Measurements from ENCODE around the gene S100A4. TPM values are rescaled to one million over a fixed set of nuclear protein-coding genes. Genes with fewer than 3 reads are reported as not detected.

The S100A4 gene
- 462 and 473 TPM in 2 replicates for total RNA-seq

GRCh38 chr1:153545067-153546055 lies at the start of gene S100A4:
Gene S100A4, minus strand, starts transcription at chr1:153545806. Its CDS starts 1,012 bp downstream, at chr1:153544794.

GRCh38 chr1:153565529-153566374 lies 20.1 kb upstream of the S100A4 start, which contains the start of gene S100A2:
Gene S100A2, minus strand, starts transcription at chr1:153565844. Its CDS starts 1,967 bp downstream, at chr1:153563877.

GRCh38 chr1:153548722-153549688 lies 3.4 kb upstream of the S100A4 start, which contains the start of gene S100A3:
Gene S100A3, minus strand, starts transcription at chr1:153549258. Its CDS starts 773 bp downstream, at chr1:153548485.

GRCh38 chr1:153540394-153541361 lies 4.9 kb downstream of the S100A4 start, which contains the start of gene S100A5:
Gene S100A5, minus strand, starts transcription at chr1:153540934. Its CDS starts 743 bp downstream, at chr1:153540191.

GRCh38 chr1:153535242-153536011 lies 10.2 kb downstream of the S100A4 start, which contains the start of gene S100A6:
Gene S100A6, minus strand, starts transcription at chr1:153535991. Its CDS starts 652 bp downstream, at chr1:153535339.

Other genes starting within 250 kb of the S100A4 start
- not detected in 2 replicates for gene PGLYRP3, start 232.9 kb downstream of the S100A4 start, total RNA-seq
- not detected in 2 replicates for gene PGLYRP4, start 197.0 kb downstream of the S100A4 start, total RNA-seq
- 0.19 TPM in 1 of 2 replicates, not detected in the other for gene S100A9, start 188.0 kb downstream of the S100A4 start, total RNA-seq
- gene S100A12, start 170.2 kb downstream of the S100A4 start, total RNA-seq, result not detected in 2 replicates
- not detected in 2 replicates for gene S100A8, start 154.7 kb downstream of the S100A4 start, total RNA-seq
- gene S100A7A, start 129.3 kb downstream of the S100A4 start, total RNA-seq, result not detected in 2 replicates
- gene S100A7, start 85.2 kb downstream of the S100A4 start, total RNA-seq, result not detected in 2 replicates
- 2,220 and 2,797 TPM in 2 replicates for gene S100A6, start 9.8 kb downstream of the S100A4 start, total RNA-seq
- 0.26 and 0.62 TPM in 2 replicates for gene S100A5, start 4.9 kb downstream of the S100A4 start, total RNA-seq
- 8.1 and 13.3 TPM in 2 replicates for gene S100A3, start 3.5 kb upstream of the S100A4 start, total RNA-seq
- 2.4 and 4.0 TPM in 2 replicates for gene S100A2, start 20.0 kb upstream of the S100A4 start, total RNA-seq
- 250 and 256 TPM in 2 replicates for gene S100A16, start 67.3 kb upstream of the S100A4 start, total RNA-seq
- 0.25 and 0.26 TPM in 2 replicates for gene S100A14, start 70.5 kb upstream of the S100A4 start, total RNA-seq
- 239 and 295 TPM in 2 replicates for gene S100A13, start 81.7 kb upstream of the S100A4 start, total RNA-seq
- 0.19 TPM in 1 of 2 replicates, not detected in the other for gene S100A1, start 82.6 kb upstream of the S100A4 start, total RNA-seq
- 27.0 and 30.2 TPM in 2 replicates for gene CHTOP, start 88.3 kb upstream of the S100A4 start, total RNA-seq
- 63.5 and 64.7 TPM in 2 replicates for gene SNAPIN, start 112.9 kb upstream of the S100A4 start, total RNA-seq
- gene ILF2, start 125.2 kb upstream of the S100A4 start, total RNA-seq, result 137 and 150 TPM in 2 replicates
- gene NPR1, start 132.9 kb upstream of the S100A4 start, total RNA-seq, result 1.2 and 1.9 TPM in 2 replicates
- gene INTS3, start 182.2 kb upstream of the S100A4 start, total RNA-seq, result 26.2 and 31.3 TPM in 2 replicates
- 10.7 and 11.6 TPM in 2 replicates for gene SLC27A3, start 229.6 kb upstream of the S100A4 start, total RNA-seq

All from aortic smooth muscle cell (primary cell).